ENCODE measurements around the gene NXPH1. TPM values are rescaled to one million over a fixed set of nuclear protein-coding genes. Genes with fewer than 3 reads are reported as not detected.

NXPH1 gene
- total and polyA plus RNA-seq, 9 of the 15 experiments (the other 6 are each of a cell fraction or from before 2014, with no cell fraction given) = 0.16 TPM; not detected in 8

- TF ChIP-seq AFF1 (IDR thresholded peaks at IDR 0.05; ENCODE audit: low read depth in 1 of 2, partially characterized antibody in 2 of 2) (peak in 1 of 2 experiments; percentile 11), NFYB (IDR thresholded peaks at IDR 0.05; ENCODE audit: extremely low read depth, insufficient read length) (no peak), PCBP1 (IDR thresholded peaks at IDR 0.05; ENCODE audit: low read depth, low read length, poor library complexity, severe bottlenecking) (no peak), ARNT (IDR thresholded peaks at IDR 0.05) (0 out of 4 replicates have a peak, but pooled peaks of 1 of the 2 experiments have one; percentile 17), KAT7 (CRISPR knock-in tag; IDR thresholded peaks at IDR 0.05; ENCODE audit: borderline replicate concordance) (no peak), MCM5 (IDR thresholded peaks at IDR 0.05; ENCODE audit: low read depth) (no peak), CREB3L1 (IDR thresholded peaks at IDR 0.05; ENCODE audit: borderline replicate concordance, low read depth) (no peak), BRF1 (IDR thresholded peaks at IDR 0.05; ENCODE audit: borderline replicate concordance, extremely low read depth, insufficient read length) (no peak), LEF1 (IDR thresholded peaks at IDR 0.05) (0 out of 2 replicates have a peak, but pooled peaks have one; percentile 8), DMBX1 (CRISPR knock-in tag; IDR thresholded peaks at IDR 0.05; ENCODE audit: borderline replicate concordance) (no peak), CBFB (CRISPR knock-in tag; IDR thresholded peaks at IDR 0.05) (no peak), EZH2 (IDR thresholded peaks at IDR 0.05; ENCODE audit: borderline replicate concordance, low read depth, low read length) (no peak), MCM3 (IDR thresholded peaks at IDR 0.05) (no peak), ZKSCAN3 (CRISPR knock-in tag; IDR thresholded peaks at IDR 0.05) (no peak), HSF4 (CRISPR knock-in tag; IDR thresholded peaks at IDR 0.05; ENCODE audit: borderline replicate concordance) (no peak), L3MBTL2 (IDR thresholded peaks at IDR 0.05) (0 out of 2 replicates have a peak, but pooled peaks have one; percentile 12), NR2F6 (CRISPR knock-in tag; IDR thresholded peaks at IDR 0.05) (no peak), ATF1 (CRISPR knock-in tag; IDR thresholded peaks at IDR 0.05) (no peak), ATF1 (tag; IDR thresholded peaks at IDR 0.05) (no peak; the same call in 1 of the 2 replicates), RBFOX2 (IDR thresholded peaks at IDR 0.05; ENCODE audit: low read depth, low read length) (no peak), HDAC1 (IDR thresholded peaks at IDR 0.05) (peak in 1 of 2 experiments; percentile 36; a peak in 2 of 4 replicates), CREM (IDR thresholded peaks at IDR 0.05; ENCODE audit: low read depth) (no peak), RBM25 (IDR thresholded peaks at IDR 0.05; ENCODE audit: low read depth, low read length, severe bottlenecking) (no peak), ZNF436 (CRISPR knock-in tag; IDR thresholded peaks at IDR 0.05) (no peak), TEAD2 (tag; IDR thresholded peaks at IDR 0.05) (peak; percentile 78), HOXB6 (CRISPR knock-in tag; IDR thresholded peaks at IDR 0.05; ENCODE audit: borderline replicate concordance) (no peak)
Measured at GRCh38 chr7:8751557-8752231, 318.3 kb downstream of the NXPH1 start (continued).
